ENCODE results near the gene KIAA0513. TPM values are rescaled to one million over a fixed set of nuclear protein-coding genes. Genes with fewer than 3 reads are reported as not detected.

KIAA0513 gene
- total RNA-seq, 1 donor from 2014 or later: 10.3 TPM

DNA sequence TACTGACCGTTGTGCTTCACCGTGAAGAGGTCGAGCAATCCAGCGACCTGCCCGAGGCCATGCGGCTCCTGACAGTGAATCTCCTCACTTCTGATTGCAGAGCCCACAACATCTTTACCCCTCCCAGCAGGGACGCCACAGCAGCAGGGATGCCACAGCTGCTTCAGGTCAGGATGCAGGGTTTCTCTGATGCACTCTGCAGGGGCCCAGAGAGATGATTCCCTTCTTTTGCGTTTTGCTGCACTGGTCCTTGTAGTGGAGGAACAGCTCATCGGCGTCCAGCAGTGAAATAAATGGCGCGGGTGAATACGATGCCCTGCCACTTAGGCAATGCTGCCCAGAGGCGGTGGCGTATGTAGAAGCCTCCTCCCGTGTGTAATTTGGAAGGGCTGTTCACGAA, 5.6 kb downstream of the KIAA0513 start:
- no peak for TF ChIP-seq CTCF (conservative IDR thresholded peaks at IDR 0.05)
- Mint-ChIP-seq H3K4me3 (no peak overlapping the region), H3K9me3 (no peaks in the 10 kb centered on the region), H3K36me3 (ENCODE audit: low read depth) (no peaks in the 10 kb centered on the region), H3K27ac (ENCODE audit: unreplicated experiment) (no peak overlapping the region), H3K4me1 (peaks cover 25% of the 10 kb centered on the region), H3K27me3 (ENCODE audit: low read depth) (peaks cover 20% of the 10 kb centered on the region)
- no peak for DNase-seq (ENCODE audit: low read depth, low spot score)

DNA sequence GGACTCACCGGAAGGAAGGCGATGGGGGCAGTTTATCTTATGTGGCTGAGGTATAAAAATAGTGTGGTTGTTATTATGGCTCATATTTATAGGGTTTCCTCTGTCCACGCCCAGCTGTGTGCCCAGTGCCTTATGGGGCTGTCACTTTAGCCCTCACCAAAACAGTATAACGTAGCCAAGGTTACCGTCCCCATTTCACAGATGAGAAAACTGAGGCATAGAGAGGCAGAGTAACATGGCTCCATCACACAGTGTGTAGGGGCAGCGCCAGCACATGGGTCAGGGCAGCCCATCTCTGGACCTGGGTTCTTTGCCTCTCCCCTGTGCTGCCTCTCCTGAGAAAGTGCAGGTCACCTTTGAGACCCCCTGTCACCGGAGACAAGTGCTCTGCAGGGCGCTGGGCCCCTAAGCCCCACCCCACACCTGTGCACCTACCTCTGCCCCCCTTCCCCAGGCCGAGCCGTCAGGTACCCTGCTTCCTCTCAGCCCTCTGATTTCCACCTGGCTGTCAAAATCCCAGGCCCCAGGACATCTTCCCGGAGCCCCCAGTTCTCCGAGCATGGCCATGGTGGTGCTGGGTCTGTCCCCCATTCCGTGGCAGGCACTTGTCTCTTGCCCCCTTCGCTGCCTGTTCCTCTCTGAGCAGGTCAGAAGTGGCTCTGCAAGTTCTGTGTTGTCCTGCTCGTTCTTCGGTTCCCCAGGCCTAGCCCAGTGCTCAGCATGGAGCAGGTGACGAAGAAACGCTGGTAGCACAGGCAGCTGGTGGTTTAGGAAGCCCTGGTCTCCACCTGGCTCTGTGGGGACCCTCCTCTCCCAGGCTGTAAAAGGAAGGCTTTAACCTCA, 7.2 kb downstream of the KIAA0513 start:
- DNase-seq (ENCODE audit: low read depth, low spot score): no peak
- no peaks in the 10 kb centered on the region for H3K36me3 Mint-ChIP-seq (ENCODE audit: low read depth)
- peaks cover 6% of the 10 kb centered on the region for H3K27me3 Mint-ChIP-seq (ENCODE audit: low read depth)
- peak overlapping the region; percentile 87 for H3K27ac Mint-ChIP-seq (ENCODE audit: unreplicated experiment)
- H3K9me3 Mint-ChIP-seq: no peaks in the 10 kb centered on the region
- no peak for TF ChIP-seq CTCF (conservative IDR thresholded peaks at IDR 0.05)
- H3K4me3 Mint-ChIP-seq: no peak overlapping the region
- H3K4me1 Mint-ChIP-seq: peaks cover 10% of the 10 kb centered on the region

- Mint-ChIP-seq H3K9me3 (no peaks in the 10 kb centered on the region), H3K27me3 (ENCODE audit: low read depth) (no peaks in the 10 kb centered on the region), H3K36me3 (ENCODE audit: low read depth) (no peaks in the 10 kb centered on the region), H3K4me1 (peaks cover 15% of the 10 kb centered on the region), H3K4me3 (no peak overlapping the region), H3K27ac (ENCODE audit: unreplicated experiment) (no peak overlapping the region)
- DNase-seq (ENCODE audit: low read depth, low spot score): no peak
- TF ChIP-seq CTCF (conservative IDR thresholded peaks at IDR 0.05): no peak
Measured at GRCh38 chr16:85036236-85037049, 8.8 kb downstream of the KIAA0513 start.

DNA sequence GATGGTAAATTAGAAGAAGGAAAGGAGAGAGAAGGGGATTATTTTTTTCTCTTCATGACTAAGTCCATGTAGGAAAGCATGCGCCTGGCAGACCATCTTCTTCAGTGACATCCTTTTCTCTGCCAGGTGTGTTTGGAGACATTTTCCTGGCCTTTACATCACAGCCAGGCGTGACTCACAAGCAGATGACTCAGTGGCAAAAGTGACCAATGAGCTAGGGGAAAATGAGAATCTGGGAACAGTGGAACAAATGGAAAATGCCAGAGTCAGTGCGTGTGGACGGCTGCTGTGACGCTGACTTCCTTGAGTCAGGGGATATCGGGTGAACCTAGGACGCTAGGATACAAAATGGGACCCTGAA, 9.4 kb downstream of the KIAA0513 start:
- no peak for DNase-seq (ENCODE audit: low read depth, low spot score)
- Mint-ChIP-seq H3K36me3 (ENCODE audit: low read depth) (no peaks in the 10 kb centered on the region), H3K27ac (ENCODE audit: unreplicated experiment) (peak overlapping the region; percentile 20), H3K9me3 (no peaks in the 10 kb centered on the region), H3K27me3 (ENCODE audit: low read depth) (no peaks in the 10 kb centered on the region), H3K4me1 (peaks cover 21% of the 10 kb centered on the region), H3K4me3 (no peak overlapping the region)
- TF ChIP-seq CTCF (conservative IDR thresholded peaks at IDR 0.05): no peak

- TF ChIP-seq CTCF (conservative IDR thresholded peaks at IDR 0.05): no peak
- Mint-ChIP-seq H3K36me3 (ENCODE audit: low read depth) (no peaks in the 10 kb centered on the region), H3K27me3 (ENCODE audit: low read depth) (no peaks in the 10 kb centered on the region), H3K27ac (ENCODE audit: unreplicated experiment) (no peak overlapping the region), H3K4me1 (peaks cover 26% of the 10 kb centered on the region), H3K9me3 (no peaks in the 10 kb centered on the region), H3K4me3 (no peak overlapping the region)
- no peak for DNase-seq (ENCODE audit: low read depth, low spot score)
Measured at GRCh38 chr16:85037721-85038120, 10.1 kb downstream of the KIAA0513 start.

Data from neural crest cell (in vitro differentiated cells).